AG09319 (cell line): ENCODE results near the gene SLC7A10.

ENCODE experiments used
- DNase-seq: peaks from one replicate; pipeline ENCODE4 v3.0.0-alpha.2; 2010; ENCODE audit warnings: low read depth; ENCODE audit errors: extremely low read depth
- CTCF ChIP-seq: IDR thresholded peaks from 2 replicates; pipeline ENCODE4 v1.5.1; 2011; ENCODE audit warnings: low read depth, mild to moderate bottlenecking, inconsistent platforms, low read length, moderate library complexity

The SLC7A10 gene

GRCh38 chr19:33225458-33225926, at the start of gene SLC7A10:
Gene SLC7A10, minus strand, starts transcription at chr19:33225850. Its CDS starts 147 bp downstream, at chr19:33225703.
- DNase-seq: no peak
- no peak for TF ChIP-seq CTCF

GRCh38 chr19:33274663-33275558, 49.3 kb upstream of the SLC7A10 start:
- no peak for TF ChIP-seq CTCF
- DNase-seq: no peak

- no peak for TF ChIP-seq CTCF
- peak; percentile 62 for DNase-seq
Measured at GRCh38 chr19:33273881-33274662, 48.4 kb upstream of the SLC7A10 start.

- no peak for TF ChIP-seq CTCF
- no peak for DNase-seq
Measured at GRCh38 chr19:33273065-33273736, 47.6 kb upstream of the SLC7A10 start.

- TF ChIP-seq CTCF: no peak
- DNase-seq: no peak
Measured at GRCh38 chr19:33271246-33272021, 45.8 kb upstream of the SLC7A10 start.

GRCh38 chr19:33270769-33271168, 45.1 kb upstream of the SLC7A10 start:
- no peak for DNase-seq
- TF ChIP-seq CTCF: no peak
